Hepatic stellate cell (primary cell): ENCODE measurements around the gene PFDN6.
"Not testable (repeated sequence)": the region's sequence is repeated elsewhere in the genome, so short reads cannot be mapped to it uniquely, and the experiment has no call there.

Experiments
- DNase-seq: peaks from one replicate; pipeline ENCODE4 v3.0.0; 2011; ENCODE audit warnings: low spot score

PFDN6 gene

GRCh38 chr6:33288921-33289783, at the start of gene PFDN6, which contains the start of gene WDR46:
TSS of gene PFDN6 (plus strand) at chr6:33289601. CDS start at chr6:33289857, 256 bp downstream.
TSS of gene WDR46 (minus strand) at chr6:33289239. CDS start at chr6:33289170, 69 bp downstream.
- DNase-seq: peak; percentile 98

GRCh38 chr6:33241968-33242367, 47.4 kb upstream of the PFDN6 start:
- no peak for DNase-seq

DNA sequence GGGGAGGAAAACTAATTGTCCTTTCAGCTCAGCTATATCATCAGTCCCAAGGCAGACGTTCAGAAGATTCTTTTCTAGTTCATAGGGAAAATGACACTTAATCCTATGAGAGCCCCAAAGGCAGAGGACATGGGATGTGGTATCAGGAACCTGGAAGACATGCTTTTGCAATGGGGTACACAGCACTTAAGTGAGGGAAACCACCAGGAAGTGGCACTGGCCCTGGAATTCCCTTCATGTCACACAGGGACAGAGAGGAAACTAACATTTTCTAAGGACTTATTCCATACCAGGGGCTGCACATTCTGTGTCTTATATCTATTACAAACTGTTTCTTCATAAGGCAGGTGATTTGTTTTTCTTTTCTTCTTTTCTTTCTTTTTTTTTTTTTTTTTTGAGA, 45.9 kb upstream of the PFDN6 start:
- no peak for DNase-seq

DNA sequence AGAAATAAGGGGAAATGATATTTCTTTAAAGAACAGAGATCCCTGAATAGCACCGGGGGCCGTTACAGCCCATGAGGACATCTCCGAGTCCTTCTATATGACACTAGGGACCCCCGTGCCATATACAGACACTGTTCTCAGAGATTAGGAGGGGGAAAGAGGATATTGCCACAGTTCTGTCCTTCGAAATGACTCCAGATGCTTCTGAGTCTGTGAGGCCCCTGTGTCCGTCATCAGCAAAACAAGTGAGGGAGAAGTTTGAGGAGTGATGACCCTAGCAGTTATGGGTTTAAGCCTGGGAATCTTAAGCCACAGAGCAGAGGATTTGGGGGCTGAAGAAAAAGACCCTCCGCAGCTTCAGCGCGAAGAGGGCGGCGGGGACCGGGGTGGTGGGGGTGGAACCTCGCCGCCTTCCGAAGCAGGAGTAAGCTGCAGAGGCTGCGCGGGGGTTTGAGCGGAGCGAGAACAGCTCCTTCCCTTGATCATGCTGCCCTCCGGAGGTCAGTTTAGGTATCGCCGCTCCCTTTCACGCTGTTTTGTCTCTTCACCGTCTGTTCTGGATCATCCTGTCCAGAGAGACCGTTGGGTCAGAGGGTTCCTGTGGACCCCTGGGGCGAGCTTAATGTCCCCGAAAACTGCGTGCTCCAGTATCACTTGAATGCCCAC, 41.3 kb upstream of the PFDN6 start:
- peak; percentile 50 for DNase-seq

DNA sequence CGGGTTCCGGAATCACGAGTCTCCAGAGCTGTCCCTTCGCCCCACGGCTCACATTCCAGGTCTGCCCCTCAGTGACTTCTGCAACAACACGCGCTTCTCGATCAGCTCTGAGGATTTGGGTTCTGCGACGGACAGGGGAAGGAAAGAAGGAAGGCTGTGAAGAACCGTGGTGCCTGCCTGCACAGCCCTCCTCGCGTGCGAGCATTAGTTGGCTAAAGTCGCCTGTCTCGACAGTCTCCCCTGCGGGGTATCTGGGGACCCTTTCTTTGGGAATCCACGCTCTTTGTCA, 40.8 kb upstream of the PFDN6 start:
- DNase-seq: no peak

DNA sequence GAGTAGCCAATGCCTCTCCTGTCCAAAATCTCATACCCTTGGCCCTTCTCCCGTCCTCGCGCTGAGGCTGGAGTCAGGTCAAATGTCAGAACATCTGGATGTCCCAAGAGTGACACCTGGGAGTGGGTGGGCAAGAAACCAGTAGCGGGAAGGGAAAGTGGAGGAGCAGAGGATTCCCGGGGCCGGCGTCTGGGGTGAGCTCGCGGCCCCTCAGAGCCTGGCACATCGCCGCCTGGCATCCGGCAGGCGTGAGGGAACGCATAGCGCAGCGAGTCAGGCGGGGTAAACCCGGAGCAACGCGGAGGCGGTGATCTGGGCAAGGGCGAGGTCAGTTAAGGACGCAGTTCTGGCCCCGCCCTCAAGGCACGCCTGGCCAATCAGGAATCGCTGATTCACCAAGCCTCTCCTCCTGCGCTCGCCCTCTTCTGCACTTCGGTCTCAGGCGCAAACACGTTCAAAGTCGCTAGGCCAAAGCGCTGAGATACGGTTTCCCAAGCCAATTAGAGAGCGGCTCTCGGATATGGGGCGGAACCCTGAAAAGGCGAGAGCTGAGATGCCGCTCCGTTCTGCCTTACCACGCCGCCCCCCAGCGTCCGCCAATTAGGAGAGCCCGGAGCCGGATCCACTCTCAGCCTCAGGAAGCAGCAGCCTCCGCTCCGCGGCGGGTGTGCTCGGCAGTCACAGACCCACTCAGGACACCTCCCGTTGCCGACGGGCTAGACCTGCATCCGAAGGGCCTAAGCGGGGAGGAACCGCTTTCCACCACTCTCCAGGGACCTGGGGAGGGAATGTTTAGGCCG, 40.3 kb upstream of the PFDN6 start:
- DNase-seq: peak; percentile 89

DNA sequence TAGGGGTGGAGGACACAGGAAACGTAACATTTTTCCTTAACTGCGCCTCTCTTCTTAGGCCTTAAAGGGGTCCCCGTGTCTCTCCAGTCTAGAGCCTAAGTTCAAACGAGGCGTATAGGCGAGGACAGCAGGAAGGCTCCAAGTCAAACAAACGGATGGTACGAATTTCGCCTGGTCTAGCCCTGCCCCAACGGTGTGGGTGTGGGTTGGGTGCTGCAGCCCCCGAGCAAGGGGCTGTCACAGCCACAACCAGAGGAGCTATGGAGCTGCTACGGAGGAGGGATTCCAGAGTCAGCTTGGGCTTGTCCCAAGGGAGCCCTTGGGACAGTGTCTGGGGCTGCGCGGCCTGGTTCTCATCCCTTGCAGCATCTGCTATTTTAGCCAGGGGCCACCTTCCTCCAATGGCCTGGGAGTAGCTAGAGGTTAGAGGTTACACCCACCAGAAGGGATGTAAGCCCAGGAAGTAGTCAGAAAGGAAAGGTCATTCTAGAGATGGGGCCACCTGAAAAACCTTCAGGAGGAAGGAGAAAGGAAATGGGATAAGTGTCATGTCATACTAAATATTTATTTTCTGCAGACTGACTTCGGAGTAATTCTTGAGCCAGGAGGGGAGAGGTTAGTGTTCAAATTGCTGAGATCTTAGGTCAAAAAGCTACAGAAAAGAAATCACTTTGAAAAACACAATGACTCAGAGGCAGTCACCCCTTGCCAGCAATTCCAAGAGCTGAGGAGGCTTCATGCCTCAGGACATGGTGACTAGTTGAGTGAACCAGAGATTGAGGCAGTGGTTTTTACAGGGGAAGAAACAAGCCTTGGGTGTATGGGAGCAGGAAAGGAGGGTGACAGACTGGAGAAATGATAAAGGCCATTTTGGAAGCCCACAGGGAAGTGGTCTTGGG, 39.4 kb upstream of the PFDN6 start:
- DNase-seq: peak; percentile 50

- DNase-seq: no peak
These were observed 38.7 kb upstream of the PFDN6 start for GRCh38 chr6:33250731-33251130.

DNA sequence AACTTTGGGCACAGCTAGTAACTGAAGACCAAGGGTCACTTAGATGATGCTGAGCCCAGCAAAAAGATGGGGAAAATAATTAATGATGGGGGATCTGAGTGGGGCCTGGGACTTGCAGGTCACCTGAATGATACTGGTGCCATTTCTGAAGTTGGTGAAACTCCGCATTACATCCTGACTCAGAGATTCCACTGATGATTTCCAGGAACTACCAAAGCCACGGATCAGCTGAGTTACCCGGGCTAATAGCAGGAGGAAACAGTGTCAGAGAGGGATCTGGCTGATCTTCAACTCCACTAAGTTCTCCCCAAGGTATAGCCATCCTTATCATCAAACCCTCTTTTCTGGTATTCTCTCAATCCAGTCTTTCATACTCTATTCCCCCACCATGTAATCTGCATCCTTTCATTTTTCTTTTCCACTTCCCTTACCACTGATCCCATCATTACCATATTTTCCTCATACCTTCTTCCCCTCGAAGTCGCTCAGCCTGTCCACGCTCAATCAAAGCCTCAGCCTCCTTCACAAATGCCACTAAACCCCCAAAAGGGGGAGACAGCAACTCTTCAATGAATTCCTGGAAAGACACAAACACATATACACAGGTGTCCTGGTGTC, 37.9 kb upstream of the PFDN6 start:
- no peak for DNase-seq

GRCh38 chr6:33252759-33253158, 36.6 kb upstream of the PFDN6 start:
- DNase-seq: no peak

- DNase-seq: no peak
These were observed 34.8 kb upstream of the PFDN6 start for GRCh38 chr6:33254591-33254990.

DNA sequence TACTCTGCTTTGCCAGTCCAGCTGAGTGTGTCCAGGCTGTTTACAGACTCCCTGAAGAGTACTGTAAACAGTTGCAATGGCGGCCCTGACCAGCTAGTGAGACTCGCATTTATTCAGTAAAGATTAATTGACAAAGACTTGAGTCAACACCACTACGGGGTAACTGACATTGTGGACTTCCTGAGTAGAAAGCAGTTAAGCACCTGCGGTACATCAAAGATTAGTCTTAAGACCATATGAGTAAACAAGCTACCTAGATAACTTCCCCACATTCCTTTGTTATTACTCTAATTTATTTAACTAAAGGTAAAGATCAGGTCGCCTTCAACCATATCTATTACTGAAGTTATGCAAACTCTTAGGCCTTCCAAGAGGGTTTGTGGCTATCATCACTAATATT, 30.4 kb upstream of the PFDN6 start:
- no peak for DNase-seq

DNA sequence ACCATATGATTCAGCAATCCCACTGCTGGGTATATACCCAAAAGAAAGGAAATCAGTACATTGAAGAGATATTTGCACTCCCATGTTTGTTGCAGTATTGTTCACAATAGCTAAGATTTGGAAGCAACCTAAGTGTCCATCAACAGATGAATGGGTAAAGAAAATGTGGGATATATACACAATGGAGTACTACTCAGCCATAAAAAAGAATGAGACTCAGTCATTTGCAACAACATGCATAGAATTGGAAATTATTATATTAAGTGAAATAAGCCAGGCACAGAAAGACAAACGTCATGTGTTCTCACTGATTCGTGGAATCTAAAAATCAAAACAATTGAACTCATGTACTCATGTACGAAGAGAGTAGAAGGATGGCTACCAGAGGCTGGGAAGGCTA, 26.9 kb upstream of the PFDN6 start:
- not testable (repeated sequence) for DNase-seq

DNA sequence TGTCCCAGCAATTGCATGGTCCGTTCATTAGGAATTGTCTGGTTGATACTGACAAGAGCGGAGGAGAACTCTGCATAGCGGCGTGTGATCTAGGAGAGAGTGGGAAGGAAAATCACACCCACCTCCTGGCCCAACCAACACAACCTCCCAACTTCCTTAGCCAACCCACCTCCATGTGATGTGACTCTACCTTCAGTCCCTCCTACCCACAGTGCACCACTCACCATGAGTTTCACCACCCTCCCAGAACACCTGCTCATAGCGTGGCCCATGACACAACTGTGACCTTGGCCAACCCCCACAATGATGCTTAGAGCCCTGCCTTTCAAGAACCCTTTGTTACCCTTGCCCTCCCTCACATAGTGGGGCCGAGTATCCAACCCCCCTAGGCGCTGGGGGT, 25.4 kb upstream of the PFDN6 start:
- no peak for DNase-seq

DNA sequence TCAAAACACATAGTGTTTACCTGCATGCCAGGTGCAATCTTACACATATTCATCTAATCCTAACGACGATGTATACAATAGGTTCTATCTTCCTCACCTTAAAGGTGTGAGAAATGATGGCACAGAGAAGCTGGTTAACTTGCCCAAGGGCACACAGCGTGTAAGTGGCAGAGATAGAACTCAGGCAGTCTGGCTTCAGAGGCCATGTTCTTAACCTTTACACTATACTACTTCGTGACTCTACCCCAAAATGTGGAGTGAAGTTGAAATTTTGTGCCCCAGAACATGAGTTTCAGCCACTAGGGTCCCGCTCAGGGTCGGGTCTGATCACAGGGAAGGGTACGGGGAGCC, 18.3 kb upstream of the PFDN6 start:
- DNase-seq: no peak

- peak; percentile 89 for DNase-seq
These were observed 17.7 kb upstream of the PFDN6 start, which contains the start of the genes RPS18 and VPS52 for GRCh38 chr6:33271468-33272274. TSS of gene RPS18 (plus strand) at chr6:33272075. CDS start at chr6:33272120, 45 bp downstream. TSS of gene VPS52 (minus strand) at chr6:33271876. CDS start at chr6:33271675, 201 bp downstream.

GRCh38 chr6:33272275-33273128, 16.9 kb upstream of the PFDN6 start:
- DNase-seq: no peak

DNA sequence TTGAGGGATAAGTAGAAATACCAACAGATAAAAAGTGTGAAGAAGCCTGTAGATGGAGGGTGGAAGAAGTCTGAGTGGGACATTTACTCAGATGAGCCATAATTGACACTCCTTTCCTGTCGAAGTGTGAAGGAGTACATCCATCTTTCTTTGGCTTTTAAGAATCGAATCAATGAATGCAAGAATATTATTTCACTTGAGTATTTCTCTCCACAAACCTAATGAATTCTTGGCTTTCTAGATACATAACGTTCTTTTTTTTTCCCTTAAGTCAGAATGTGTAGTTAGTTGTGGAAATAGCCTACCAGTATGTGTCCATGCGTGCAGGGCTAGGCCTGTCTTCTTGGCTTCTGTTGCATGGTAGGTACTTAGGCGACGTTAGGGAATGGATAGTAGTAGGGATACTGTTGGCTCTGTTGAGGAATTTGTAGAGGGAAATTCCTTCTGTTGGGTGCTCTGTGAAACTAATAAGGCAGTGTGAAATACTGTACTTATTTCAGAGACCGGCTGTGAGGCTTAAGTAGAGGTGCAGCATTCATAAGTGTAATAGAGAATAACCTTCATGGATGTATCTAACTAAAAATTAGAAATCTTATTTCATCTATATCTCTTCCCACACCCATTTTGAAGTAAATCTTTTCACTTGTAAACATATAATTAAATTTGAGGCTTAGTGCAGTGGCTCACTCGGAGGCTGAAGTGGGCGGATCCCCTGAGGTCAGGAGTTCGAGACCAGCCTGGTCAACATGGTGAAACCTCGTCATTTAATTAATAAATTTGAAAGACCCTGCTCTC, 16.1 kb upstream of the PFDN6 start:
- no peak for DNase-seq
